G401 (cell line): ENCODE measurements around the gene MSI1. TPM values are rescaled to one million over a fixed set of nuclear protein-coding genes. Genes with fewer than 3 reads are reported as not detected.

Experiments
- DNase-seq: peaks from one replicate; pipeline ENCODE4 v3.0.0-alpha.2; 2015; ENCODE audit warnings: low spot score
- in situ Hi-C: cut with HindIII; loops from 2 replicates; pipeline ENCODE4 v1.10.0; 2016; ENCODE audit warnings: low sequenced_read_pairs, mixed read lengths
- total RNA-seq: library from RNA; depleted of rRNA; stranded (reverse); fragments of >200 nt; shearing (Covaris generic); gene quantifications from 2 replicates; pipeline ENCODE4 v1.2.3, GENCODE V29; 2014; rRNA removed

Gene MSI1
- total RNA-seq = 6.3 and 24.6 TPM in 2 replicates

DNA sequence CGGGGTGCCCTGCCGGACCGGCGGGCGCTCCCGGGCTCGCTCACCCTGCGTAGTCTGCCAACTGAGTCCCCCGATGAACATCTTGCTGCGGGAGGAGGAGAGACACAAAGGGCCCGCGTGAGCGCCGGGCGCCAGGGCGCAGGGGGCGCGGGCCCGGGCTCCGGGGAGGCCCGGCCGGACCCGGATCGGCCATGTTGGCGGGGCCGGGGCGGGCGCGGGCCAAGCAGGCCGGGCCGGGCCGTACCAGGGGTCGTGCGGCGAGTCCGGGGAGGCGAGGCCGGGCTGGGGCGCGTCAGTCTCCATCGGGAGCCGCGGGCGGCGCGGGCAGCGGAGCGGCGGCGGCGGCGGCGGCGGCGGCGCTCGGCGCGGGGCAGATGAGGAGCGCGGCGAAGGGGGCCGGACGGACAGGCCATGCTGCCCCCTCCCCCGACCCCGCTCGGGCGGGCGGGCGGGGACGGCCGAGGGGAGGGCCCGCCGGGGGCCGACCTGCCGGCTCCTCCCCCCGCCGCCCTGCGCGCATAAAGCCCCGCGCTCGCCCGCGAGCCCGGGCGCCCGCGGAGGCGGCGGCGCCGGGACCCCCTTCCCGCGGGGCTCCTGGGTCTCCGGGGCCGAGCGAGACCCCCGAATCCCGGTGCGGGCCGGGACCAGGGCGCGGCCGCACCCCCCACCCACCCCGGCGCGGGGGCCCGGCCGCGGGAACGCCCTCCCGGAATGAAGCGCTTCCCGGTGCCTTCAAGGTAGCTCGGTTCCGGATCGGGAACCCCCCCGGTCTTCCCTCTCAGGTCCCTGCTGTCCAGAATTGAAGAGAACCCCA lies at the start of gene MSI1:
TSS of gene MSI1 (minus strand) at position 376 of the 814 bp plus-strand sequence. CDS start at position 303, 73 bp downstream.
- no peak for DNase-seq
- in situ Hi-C loops = no loop called here

GRCh38 chr12:120417917-120418580 lies 49.1 kb upstream of the MSI1 start:
- no peak for DNase-seq
- in situ Hi-C loops = no loop called here

DNA sequence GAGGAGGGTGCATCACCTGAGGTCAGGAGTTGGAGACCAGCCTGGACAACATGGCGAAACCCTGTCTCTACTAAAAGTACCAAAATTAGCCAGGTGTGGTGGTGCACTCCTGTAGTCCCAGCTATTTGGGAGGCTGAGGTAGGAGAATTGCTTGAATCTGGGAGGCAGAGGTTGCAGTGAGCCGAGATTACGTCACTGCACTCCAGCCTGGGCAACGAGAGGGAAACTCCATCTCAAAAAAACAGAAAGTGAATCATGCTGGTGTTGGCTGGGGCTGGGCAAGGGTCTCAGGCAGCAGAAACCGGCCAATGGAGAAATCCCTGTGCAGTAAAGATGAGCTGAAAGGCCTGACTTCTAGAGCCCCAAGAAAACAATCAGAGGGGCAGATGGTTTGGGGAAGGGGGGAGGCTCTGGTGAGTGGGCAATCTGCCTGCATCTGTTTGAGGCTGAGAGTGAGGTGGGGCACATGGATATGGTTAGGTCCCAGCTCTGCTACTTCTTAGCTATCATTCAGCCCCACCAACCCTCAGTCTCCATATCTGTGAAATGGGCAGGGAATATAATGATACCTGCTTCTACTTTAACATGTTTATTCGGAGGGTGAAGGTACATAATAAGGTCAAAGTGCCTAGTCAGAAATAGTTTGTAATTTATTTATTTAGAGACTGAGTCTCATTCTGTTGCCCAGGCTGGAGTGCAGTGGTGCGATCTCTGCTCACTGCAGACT lies 47.7 kb upstream of the MSI1 start:
- no peak for DNase-seq
- in situ Hi-C loops = no loop called here

- in situ Hi-C loops = no loop called here
- DNase-seq = no peak
These were observed 45.1 kb upstream of the MSI1 start for GRCh38 chr12:120413901-120414695.

GRCh38 chr12:120412421-120412820 lies 43.5 kb upstream of the MSI1 start:
- in situ Hi-C loops = no loop called here
- no peak for DNase-seq

- DNase-seq = no peak
- in situ Hi-C loops = no loop called here
These were observed 39.8 kb upstream of the MSI1 start for GRCh38 chr12:120408771-120409170.

GRCh38 chr12:120406553-120406952 lies 37.6 kb upstream of the MSI1 start:
- in situ Hi-C loops = no loop called here
- DNase-seq = no peak

DNA sequence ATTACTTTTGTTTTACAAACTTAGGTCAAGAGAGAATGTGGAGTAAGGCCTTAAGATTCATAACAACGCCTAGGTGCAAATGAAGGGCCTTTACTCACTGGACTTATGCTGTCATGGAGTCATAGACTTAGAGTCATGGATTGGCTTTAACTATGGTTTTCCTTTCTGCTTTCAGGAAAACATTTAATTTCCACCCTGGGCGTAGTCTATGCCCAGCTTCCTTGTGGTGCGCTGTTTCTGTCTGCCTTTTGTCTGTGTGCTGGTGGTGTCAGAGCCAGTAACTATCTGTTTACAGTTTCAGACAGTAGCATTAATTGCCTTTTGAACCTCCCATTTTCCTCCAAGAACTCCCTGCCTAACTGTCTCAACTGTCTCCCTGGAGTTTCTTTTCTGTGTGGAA lies 37.1 kb upstream of the MSI1 start:
- no peak for DNase-seq
- in situ Hi-C loops = no loop called here

DNA sequence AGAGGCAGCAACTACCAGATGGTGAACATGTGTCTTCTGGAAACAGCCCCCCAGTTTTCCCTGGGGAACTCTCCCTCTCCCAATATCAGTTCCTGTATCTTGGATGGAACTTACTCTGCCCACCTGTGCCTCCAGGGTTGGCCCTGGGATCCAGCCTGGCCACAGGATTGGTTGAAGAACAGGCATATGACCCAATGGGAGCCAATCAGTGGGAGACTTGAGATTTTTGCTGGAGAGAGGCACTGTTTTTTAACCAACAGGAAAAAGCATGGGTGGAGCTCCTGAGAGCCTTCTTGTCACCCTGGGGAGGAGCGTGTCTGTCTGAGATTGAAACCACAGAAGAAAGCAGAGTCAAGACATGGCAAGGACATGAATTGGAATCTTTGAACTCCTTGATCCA lies 35.3 kb upstream of the MSI1 start:
- DNase-seq = no peak
- in situ Hi-C loops = no loop called here

DNA sequence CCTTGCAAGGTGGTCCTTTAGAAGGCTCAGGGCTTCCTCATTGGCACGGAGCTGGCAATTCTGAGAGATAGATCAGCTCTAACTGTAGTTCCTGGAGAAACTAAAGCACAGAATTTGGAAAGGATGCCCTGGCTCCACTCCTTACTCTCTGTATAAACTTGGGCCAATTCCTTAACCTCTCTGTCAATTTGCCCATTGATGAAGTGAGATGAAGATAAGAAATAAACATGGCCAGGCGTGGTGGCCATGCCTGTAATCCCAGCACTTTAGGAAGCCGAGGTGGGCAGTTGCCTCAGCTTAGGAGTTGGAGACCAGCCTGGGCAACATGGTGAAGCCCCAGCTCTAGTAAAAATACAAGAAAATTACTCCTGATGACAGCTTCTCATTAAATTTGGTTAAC lies 34.9 kb upstream of the MSI1 start:
- DNase-seq = no peak
- in situ Hi-C loops = no loop called here

GRCh38 chr12:120402217-120402616 lies 33.3 kb upstream of the MSI1 start:
- peak; percentile 10 for DNase-seq

DNA sequence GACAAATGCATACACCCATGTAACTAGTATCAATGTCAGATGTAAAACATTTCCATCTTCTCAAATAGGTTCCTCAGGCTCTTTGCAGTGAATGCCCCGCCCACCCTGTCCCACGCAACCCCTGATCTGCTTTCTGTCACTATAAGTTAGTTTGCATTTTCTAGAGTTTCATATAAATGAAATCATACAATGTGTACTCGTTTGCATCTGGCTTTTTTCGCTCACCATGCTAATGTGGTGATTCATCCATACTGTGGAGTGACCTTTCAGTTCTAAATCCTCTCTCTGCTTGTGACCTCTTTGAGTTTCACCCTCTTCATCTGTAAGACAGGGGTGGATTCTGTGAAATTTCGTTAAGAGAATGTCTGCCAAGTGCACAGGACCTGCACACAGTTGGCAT lies 30.6 kb upstream of the MSI1 start:
- no peak for DNase-seq
- in situ Hi-C loops = no loop called here

More at GRCh38 chr12:120402217-120402616, 33.3 kb upstream of the MSI1 start:
- in situ Hi-C loops = no loop called here

DNA sequence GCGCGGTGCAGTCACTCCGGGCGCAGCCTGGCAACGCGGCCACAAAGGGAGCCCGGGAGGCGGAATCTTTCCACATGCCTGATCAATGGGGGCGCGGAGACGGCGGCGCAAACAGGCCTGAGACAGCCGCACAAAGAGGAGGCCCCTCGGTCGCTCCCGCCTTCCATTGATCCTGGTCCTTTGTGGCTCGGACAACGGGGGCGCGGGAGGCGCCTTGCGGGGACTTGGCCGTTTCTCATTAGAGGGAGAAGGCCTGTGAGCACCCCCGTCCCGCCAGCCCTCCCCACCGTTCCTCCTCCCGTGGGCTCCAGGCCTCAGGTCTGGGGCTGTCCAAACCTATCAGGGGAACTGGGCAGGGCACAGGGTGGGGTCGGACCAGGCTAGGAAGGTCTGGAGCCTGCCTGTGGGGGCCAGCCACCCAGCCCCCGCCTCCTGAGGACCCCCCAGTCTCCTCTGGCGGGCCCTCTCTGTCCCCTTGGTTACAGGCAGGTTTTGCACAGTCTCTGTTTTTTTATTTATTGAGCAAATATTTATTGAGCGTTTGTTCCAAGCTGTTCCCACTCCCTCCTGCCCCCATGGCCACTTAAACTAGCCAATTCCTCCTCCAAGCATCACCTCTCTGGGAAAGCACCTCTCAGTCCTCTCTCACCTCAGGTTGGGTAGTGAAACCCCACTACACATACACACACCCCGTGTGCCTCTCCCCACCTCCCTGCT lies 29.0 kb upstream of the MSI1 start:
- no peak for DNase-seq
- in situ Hi-C loops = no loop called here

- no peak for DNase-seq
- in situ Hi-C loops = no loop called here
These were observed 25.8 kb upstream of the MSI1 start for GRCh38 chr12:120394483-120395367.

DNA sequence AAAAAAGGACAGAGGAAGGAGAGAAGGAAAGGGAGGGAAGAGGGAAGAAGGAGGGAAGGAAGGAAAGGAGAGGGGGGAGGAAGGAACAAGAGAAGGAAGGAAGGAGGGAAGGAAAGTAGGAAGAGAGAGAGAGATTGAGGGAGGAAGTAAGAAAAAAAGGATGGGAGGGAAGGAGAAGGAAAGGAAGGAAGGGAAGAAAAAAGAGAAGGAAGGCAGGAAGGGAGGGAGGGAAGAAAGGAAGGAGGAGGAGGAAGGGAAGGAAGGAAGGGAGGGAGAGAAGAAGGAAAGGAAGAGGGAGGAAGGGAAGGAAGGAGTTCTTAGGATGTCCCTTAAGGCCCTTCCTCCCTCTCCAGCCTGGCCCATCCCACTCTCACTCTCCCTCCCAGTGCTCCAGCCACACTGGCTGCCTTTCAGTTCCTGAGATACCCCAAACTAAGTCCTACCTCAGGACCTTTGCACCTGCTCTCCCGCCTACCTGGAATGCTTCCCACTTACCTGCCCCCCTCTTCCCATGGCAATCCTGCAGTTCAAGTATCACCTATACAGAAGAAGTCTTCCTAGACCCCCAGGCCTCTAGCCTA lies 21.7 kb upstream of the MSI1 start:
- in situ Hi-C loops = no loop called here
- DNase-seq = no peak

GRCh38 chr12:120388691-120389481 lies 19.9 kb upstream of the MSI1 start:
- in situ Hi-C loops = no loop called here
- peak; percentile 20 for DNase-seq
